ENCODE data around the gene LYPD6. TPM values are rescaled to one million over a fixed set of nuclear protein-coding genes. Genes with fewer than 3 reads are reported as not detected.

The LYPD6 gene
- total and polyA plus RNA-seq, 9 of the 15 experiments (the other 6 are each of a cell fraction or from before 2014, with no cell fraction given): not detected

DNA sequence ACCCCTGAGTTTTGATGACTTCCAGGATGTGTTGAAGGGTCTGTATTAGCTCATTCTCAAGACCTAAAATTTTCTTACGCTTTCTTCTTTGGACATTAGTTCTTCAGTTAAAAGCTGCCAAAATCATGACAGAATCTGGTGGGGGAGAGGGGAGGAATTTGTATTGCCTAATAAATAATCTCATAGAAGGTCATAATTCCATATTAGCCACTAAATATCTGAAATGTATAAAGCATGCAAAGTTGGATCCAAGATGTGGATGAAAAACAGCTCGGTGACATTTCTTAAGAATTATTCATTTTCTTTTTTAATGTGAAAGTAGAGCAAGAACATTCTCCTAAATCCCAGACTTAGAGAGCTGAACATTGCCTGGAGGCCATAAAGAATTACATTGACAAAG, 137.0 kb downstream of the LYPD6 start:
- Histone ChIP-seq H3K9me1 (ENCODE audit: control insufficient read depth, insufficient read depth, low read length) (no peaks in the 10 kb centered on the region), H3K4me3 (no peak overlapping the region), H3K4me2 (ENCODE audit: insufficient read depth, low read length) (no peak overlapping the region), H3K4me1 (replicated peaks in 1 of 2; ENCODE audit: control insufficient read depth in 2 of 2, insufficient read depth in 2 of 2, low read length in 2 of 2) (no peaks in the 10 kb centered on the region), H2AFZ (ENCODE audit: low read depth, low read length) (no peak overlapping the region), H3K9ac (ENCODE audit: insufficient read depth in 1 of 2, low read depth in 2 of 2, low read length in 2 of 2) (no peak overlapping the region), H3K9me3 (replicated peaks; ENCODE audit: control insufficient read depth, insufficient read depth, low read depth, low read length) (no peaks in the 10 kb centered on the region), H3K27ac (ENCODE audit: extremely low read depth, low read depth, low read length) (no peak overlapping the region), H3K27me3 (ENCODE audit: control insufficient read depth in 2 of 2, insufficient read depth in 2 of 2, low read length in 2 of 2) (no peaks in the 10 kb centered on the region), H4K20me1 (replicated peaks; ENCODE audit: control insufficient read depth, insufficient read depth, low read length) (no peaks in the 10 kb centered on the region), H3K79me2 (ENCODE audit: control insufficient read depth, insufficient read depth, low read length) (no peaks in the 10 kb centered on the region), H3K36me3 (ENCODE audit: control insufficient read depth, insufficient read depth, low read length) (no peaks in the 10 kb centered on the region)
- ATAC-seq: no peak
- DNase-seq (ENCODE audit: extremely low read depth in 1 of 4, low spot score in 3 of 4): no peak
- FAIRE-seq: no peak
- TF ChIP-seq, protein P1, sequence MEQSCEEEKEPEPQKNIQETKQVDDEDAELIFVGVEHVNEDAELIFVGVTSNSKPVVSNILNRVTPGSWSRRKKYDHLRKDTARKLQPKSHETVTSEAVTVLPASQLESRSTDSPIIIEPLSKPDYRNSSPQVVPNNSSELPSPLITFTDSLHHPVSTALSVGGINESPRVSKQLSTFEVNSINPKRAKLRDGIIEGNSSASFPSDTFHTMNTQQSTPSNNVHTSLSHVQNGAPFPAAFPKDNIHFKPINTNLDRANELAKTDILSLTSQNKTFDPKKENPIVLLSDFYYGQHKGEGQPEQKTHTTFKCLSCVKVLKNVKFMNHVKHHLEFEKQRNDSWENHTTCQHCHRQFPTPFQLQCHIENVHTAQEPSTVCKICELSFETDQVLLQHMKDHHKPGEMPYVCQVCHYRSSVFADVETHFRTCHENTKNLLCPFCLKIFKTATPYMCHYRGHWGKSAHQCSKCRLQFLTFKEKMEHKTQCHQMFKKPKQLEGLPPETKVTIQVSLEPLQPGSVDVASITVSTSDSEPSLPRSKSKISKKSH (CRISPR knock-in tag; IDR thresholded peaks at IDR 0.05): no peak
- no peak for TF ChIP-seq PML (IDR thresholded peaks at IDR 0.05; ENCODE audit: low read length)
- TF ChIP-seq CSDE1 (IDR thresholded peaks at IDR 0.05): no peak
- TF ChIP-seq CCNT2 (IDR thresholded peaks at IDR 0.05; ENCODE audit: borderline replicate concordance, extremely low read depth, insufficient read length, low read depth, low read length): no peak
- TF ChIP-seq ZNF431 (CRISPR knock-in tag; IDR thresholded peaks at IDR 0.05): no peak
- no peak for TF ChIP-seq TAF7 (tag; IDR thresholded peaks at IDR 0.05)
- TF ChIP-seq ZNF444 (CRISPR knock-in tag; IDR thresholded peaks at IDR 0.05): no peak
- TF ChIP-seq, protein P2, sequence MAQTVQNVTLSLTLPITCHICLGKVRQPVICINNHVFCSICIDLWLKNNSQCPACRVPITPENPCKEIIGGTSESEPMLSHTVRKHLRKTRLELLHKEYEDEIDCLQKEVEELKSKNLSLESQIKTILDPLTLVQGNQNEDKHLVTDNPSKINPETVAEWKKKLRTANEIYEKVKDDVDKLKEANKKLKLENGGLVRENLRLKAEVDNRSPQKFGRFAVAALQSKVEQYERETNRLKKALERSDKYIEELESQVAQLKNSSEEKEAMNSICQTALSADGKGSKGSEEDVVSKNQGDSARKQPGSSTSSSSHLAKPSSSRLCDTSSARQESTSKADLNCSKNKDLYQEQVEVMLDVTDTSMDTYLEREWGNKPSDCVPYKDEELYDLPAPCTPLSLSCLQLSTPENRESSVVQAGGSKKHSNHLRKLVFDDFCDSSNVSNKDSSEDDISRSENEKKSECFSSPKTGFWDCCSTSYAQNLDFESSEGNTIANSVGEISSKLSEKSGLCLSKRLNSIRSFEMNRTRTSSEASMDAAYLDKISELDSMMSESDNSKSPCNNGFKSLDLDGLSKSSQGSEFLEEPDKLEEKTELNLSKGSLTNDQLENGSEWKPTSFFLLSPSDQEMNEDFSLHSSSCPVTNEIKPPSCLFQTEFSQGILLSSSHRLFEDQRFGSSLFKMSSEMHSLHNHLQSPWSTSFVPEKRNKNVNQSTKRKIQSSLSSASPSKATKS (CRISPR knock-in tag; IDR thresholded peaks at IDR 0.05): no peak
- no peak for TF ChIP-seq CBX3 (IDR thresholded peaks at IDR 0.05; ENCODE audit: borderline replicate concordance in 1 of 2, low read length in 2 of 2)
- TF ChIP-seq FOXK1 (CRISPR knock-in tag; IDR thresholded peaks at IDR 0.05; ENCODE audit: borderline replicate concordance): no peak
- no peak for TF ChIP-seq ARID1B (IDR thresholded peaks at IDR 0.05)
- ChIA-PET POLR2A (interaction anchor here (0.6 to 0.8 kb wide), 3 partner anchors 10 to 107 kb away, joined by 3 to 4 read pairs (median 3); no protein-coding TSS in a partner anchor), CTCF (ENCODE audit: low intra/inter-chr PET ratio) (no interaction called here)
- intact Hi-C loops (cut with micrococcal nuclease): no loop called here
- BruUV-seq (replicated peaks): no TSS peak
- 0% methylated on average over 2 of the region's 2 CpGs for WGBS (ENCODE audit: insufficient coverage, low coverage, missing lambda C conversion rate)
- in situ Hi-C loops (cut with MboI): no loop called here
